Epithelial cell of prostate (primary cell): Measurements from ENCODE around the gene C11orf52.

ENCODE experiments used
- DNase-seq: peaks from one replicate; pipeline ENCODE4 v3.0.0-alpha.2; 2011; ENCODE audit warnings: low read depth, low spot score
- H3K27ac ChIP-seq: fragments of 450-650 bp; 2 replicates; pipeline ENCODE4 v1.5.1; 2017; ENCODE audit warnings: mild to moderate bottlenecking

Gene C11orf52

DNA sequence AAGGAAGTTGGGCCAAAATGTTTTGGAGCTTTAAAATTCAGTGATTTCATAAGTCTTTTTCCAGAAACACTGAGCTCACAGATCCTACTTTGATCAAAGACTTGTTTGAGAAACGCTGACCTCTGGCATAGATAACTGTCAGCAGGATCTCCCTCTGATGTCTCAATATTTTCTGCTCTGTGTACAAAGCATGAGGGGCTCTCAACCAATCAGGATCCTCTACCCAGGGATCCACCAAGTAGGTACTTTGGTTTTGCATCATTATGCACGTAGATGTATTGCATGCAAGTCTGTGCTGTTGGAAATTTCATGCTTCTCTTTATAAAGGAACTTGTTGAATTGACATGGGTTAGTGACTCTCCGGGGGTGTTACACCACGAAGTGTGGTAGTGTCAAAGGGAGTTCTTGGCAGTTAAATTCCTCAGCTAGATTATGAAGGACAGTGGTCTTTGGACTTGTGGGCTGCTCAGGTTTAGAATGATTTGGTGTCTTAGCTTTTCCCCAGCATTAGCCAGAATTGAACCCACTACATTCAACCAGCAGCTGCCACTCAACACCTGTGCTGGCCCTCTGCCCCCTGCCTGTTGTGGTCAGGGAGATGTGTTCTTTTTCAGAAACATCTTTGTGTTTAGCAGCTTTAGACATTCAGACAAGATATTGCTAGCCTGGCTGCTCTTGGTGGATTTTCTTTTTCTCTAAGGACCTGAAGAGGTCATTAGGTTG, 16.8 kb downstream of the C11orf52 start:
- no peak overlapping the region for H3K27ac ChIP-seq
- DNase-seq: no peak

DNA sequence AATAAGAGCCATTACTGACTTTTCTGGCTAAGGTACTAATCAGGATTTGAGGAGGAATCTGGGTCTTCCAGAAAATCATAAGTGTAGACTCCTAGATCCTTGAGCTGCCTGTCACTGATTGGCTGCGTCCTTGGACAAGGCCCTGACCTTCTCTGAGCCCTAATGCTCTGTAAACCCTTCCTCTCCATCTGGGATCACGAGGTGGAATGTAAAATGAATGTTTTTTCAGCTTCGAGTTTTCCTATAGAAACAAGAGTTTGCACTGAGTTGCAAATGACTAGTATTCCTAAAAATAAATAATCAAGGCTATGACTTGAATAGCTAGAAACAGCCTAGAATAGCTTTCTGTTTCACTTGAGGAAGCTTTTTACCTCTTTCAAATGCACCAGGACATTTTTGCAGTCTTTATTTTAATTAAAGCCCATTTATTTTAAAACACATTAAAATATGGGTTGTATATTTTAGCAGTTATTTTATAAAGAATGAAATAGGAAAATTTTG, 17.4 kb downstream of the C11orf52 start:
- no peak overlapping the region for H3K27ac ChIP-seq
- DNase-seq: no peak

DNA sequence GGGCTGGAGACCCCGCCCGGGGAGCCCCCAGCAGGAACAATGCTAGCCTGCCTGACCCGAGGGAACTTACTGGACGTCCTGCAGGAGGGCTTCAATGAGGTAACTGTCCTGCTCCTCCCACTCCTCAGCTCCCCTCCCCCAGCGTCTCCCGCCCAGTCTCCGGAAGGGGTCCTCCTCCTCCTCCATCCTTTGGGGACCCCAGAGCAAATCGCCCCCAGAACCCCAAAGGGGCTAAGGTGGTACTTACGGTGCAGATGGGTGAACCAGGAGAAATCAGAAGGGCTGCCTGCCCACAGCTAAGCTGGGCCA, 18.7 kb downstream of the C11orf52 start:
- H3K27ac ChIP-seq: no peak overlapping the region
- DNase-seq: no peak

DNA sequence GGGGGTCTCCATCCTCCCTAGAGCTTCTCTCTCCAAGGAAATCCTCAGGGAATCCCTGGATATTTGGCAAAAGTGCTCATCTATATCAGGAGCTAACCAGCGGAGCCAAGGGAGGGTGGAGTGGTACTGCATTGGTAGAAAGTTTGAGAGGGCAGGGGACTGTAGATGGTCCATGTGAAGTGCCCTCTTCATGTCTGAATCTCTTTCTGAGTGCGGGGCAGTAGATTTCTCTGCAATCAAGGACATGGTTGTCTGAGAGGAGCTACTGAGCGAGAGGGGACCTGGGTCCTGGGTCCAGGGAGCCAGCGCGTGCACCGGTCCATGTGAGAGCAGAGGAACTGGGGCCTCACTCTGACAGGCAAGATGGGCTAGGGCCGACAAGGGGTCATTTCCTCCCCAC, 19.1 kb downstream of the C11orf52 start:
- H3K27ac ChIP-seq: no peak overlapping the region
- DNase-seq: no peak

DNA sequence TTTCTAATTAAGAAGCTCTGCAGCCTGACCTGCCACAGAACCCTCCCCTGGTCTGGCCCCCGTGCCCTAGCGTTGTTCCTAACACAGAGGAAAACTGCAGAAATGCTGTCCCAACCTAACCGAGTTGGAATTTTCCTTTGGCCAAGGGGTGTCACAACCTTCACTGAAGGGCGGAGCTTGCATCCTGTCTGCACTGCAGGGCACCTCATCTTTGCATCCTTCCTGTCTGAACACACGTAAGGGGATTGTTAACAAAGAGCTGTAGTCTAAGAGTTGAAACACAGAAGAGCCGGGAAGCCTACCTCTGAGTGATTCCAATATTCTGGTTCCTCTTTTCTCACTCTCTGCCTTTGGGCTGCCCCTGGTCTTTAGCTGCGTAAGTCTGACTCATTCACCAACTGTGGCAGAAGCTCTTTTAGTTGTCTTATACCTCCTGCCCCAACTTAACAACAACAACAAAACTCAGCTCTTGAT, 20.0 kb downstream of the C11orf52 start:
- DNase-seq: no peak
- H3K27ac ChIP-seq: peak overlapping the region; percentile 40

DNA sequence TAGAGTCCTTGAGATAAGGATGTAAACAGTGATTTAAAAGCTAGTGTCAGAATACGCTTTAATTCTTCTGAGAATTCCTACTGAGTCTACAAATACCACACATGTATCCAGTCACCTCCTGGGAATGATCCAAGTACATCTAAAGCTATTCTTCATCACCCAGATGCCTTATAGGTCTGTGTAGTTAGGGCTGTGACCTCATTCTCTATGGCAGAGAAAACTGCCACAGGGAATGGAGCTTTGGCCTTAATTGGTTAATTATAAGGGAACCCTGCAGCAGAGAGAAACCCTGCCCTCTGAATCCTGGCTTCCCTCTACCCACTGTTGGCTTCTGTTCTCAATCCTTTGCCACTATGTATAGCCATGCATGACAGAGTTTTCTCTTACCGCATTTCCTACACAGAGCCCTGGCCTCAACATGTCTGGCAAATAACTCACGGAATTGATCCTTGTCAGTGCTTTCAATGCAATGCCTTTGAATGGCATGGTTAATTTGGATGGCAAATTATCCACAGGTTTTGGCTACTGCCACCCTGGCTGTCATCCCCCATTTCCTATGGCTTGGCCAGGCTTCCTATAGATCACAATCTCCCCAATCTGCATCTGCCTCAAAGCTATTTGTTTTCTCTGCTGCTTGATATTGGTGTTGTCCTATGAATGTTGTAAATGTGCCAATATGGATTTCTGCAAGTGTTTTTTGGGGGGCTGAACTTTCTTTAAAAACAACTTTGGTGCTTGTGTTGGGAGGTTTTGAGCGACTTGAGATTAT, 21.3 kb downstream of the C11orf52 start:
- peak overlapping the region; percentile 40 for H3K27ac ChIP-seq
- DNase-seq: no peak

DNA sequence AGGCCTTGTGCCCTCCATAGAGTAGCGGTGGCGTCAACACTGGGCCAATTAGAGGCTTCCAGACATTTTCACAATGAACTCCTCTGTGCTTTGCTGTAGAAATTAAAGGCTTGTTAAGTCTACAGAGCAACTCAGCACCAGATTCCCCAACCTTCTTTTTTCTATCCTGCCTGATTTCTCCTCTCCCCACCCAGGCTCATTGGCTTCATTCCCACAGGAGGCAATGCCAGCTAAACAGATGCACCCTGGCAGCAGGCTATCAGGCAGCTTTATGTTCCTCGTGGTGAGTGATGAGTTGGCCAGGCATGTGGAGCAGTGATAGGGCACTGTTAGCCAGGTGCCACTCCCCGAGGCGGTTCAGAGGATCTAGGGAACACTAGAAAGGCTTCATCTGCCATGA, 23.2 kb downstream of the C11orf52 start:
- DNase-seq: no peak
- H3K27ac ChIP-seq: peak overlapping the region; percentile 89

DNA sequence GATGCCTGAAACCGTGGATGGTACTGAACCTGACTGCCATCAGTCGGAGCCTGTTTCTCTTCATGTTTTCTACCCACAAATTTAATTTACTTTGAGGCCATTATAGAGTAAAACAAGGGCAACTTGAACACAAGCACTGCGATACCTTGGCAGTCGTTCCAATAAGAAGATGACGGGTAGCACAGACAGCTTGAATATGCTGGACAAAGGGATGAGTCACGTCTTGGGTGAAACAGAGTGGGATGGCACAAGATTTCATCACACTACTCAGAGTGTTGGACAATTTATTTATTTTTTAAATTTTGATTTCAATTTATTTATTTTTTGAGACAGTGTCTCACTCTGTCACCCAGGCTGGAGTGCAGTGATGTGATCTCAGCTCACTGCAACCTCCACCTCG, 24.1 kb downstream of the C11orf52 start:
- DNase-seq: no peak
- peak overlapping the region; percentile 89 for H3K27ac ChIP-seq

DNA sequence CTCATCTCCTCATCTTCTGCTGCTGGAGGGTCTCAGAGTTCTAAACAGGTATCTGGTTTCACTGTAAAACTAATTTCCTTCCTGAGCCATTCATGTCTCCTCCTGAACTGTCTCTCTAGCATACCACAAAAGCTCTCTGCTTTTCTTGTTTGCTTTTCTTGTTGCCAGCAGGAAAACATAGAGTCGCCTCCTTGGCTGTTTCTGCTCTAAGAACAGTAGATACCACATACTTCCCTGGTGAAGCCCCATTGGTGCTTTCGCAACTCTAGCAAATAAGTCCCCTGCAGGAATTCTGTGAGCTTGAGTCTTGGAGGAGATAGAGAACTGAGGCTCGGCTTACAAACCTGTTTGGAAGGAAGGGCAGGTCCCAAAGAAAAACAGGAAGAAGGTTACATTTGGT, 25.4 kb downstream of the C11orf52 start:
- H3K27ac ChIP-seq: peak overlapping the region; percentile 89
- DNase-seq: no peak

DNA sequence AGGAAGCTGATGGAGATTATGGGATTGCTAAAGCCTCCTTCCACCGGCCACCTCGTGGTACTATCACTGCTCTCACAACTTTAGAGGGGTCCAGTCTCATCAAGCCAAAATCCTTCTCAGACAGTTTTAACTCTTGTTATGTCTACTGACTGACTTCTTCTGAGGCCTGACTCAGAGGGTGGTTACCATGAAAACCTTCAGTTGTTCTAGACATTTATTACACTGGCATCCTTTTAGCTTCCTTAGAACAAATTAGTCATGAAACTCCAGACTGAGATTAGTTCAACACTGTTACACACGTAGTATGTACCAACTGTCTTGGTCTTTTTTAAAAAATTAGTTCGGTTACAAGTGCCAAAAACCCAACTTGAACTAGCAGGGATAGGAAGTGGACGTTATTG, 25.9 kb downstream of the C11orf52 start:
- peak; percentile 77 for DNase-seq
- H3K27ac ChIP-seq: peak overlapping the region; percentile 89

DNA sequence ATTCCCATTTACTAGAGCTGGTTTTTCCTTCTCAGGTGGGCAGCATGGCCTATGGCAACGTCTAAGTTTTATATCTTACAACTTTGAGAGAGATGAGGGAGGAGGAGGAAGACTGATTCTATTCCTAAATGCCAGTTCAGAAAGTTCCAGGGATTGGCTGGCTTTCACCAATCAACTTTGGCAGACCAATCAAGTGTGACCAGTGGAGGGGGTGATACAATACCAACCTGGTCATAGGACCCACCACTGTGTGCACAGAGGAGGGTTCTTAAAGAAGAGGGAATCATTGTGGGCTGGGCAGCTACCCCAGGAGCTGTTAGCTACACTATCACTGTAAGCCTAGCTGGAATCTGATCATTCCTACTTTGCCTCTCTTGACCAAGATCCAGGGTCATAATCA, 26.5 kb downstream of the C11orf52 start:
- DNase-seq: no peak
- H3K27ac ChIP-seq: peak overlapping the region; percentile 89

DNA sequence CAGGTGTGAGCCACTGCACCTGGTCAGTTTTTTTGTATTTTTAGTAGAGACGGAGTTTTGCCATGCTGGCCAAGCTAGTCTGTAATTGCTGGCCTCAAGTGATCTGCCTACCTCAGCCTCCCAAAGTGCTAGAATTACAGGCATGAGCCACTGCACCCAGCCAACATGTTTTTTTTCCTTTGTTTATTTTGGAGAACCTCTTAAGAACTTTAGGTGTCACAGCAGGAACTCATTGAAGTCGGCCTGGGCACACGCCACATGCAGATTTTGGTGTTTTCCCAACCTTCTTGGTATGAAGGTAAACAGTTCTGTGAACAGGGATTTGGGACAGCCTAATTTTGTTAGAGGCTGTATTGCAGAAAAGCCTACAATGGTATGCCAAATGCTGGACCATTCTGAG, 27.8 kb downstream of the C11orf52 start:
- no peak overlapping the region for H3K27ac ChIP-seq
- no peak for DNase-seq

DNA sequence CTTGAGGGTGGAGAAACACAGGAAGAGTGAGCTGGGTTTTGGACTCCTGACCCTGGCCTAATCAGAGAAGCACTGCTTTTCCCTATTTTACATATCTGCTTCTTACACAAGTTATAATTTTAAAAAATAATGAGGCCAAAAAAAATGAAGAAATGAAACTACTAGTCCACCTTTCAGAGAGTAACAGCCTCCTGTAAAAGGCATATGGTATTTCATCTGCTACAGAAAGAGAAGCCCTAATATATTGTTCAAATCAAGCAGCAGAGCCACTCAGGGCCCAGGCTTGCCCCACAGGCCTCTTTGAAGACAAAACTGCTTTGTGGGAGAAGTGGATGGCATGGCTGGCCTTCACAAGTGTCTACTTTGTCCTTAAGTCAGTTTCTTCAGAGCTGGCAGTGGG, 28.4 kb downstream of the C11orf52 start:
- H3K27ac ChIP-seq: no peak overlapping the region

DNA sequence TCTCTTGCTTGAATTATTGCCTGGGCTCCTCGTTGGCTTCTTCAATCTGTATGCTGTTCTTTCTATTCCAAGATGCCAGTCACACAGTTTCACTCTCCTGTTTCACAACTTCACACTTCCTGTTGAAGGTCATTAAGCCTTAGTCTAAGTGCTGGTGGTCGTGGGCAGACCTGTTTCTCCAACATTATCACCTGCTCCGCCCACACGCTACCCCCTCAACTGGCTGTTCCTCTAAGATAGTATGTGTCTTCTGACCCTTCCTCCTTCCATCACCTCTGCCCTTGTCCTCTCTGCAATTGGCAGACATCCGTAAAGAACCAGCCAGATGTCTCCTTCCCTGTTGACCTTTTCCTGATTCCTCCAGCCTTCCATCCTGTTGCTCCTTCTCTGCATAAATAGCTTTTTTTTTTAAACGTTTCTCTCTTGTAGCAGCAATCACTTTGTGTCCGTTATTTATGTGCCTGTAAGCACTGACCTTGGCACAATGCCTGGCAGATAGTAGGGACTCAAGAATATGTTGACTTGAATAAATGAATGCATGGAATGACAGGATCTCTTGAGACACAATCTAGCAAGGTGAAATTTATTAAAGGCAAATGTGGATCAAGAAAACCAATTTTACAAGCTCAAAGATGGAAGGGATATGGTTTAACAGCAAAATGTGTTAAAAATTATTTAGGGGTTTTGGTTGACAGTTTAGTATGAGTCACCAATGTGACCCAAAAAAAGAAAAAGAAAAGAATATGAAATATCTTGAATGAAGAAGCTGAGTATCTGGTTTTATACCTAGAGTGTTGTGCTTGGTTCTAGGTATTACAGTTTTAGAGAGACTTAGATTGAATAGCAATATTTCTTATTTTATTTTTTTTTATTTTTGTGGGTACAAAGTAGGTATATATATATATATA, 31.1 kb downstream of the C11orf52 start:
- DNase-seq: no peak
- H3K27ac ChIP-seq: no peak overlapping the region

More for the DNA sequence above, 28.4 kb downstream of the C11orf52 start:
- DNase-seq: no peak

DNA sequence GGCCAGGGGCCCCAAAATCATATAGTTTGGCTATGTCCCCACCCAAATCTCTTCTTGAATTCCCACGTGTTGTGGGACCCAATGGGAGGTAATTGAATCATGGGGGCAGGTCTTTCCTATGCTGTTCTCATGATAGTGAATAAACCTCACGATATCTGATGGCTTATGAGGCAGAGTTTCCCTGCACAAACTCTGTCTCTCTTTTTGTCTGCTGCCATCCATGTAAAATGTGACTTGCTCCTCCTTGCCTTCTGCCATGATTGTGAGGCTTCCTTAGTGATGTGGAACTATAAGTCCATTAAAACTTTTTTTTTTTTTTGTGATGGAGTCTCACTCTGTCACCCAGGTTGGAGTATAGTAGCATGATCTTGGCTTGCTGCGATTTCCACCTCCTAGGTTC, 32.9 kb downstream of the C11orf52 start:
- H3K27ac ChIP-seq: no peak overlapping the region
- no peak for DNase-seq

DNA sequence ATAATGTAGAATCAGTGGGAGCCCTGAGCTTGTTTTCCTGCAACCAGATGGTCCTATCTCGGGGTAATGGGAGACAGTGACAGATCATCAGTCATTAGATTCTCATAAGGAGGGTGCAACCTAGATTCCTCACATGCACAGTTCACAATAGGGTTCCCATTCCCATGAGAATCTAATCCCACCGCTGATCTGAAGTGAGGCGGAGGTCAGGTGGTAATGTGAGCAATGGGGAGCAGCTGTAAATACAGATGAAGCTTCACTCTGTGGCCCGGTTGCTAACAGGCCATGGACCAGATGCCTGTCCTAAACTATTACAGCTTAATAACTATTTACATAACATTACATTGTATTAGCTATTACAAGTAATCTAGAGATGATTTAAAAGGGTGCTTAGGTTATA, 35.4 kb downstream of the C11orf52 start:
- DNase-seq: no peak
- no peak overlapping the region for H3K27ac ChIP-seq

DNA sequence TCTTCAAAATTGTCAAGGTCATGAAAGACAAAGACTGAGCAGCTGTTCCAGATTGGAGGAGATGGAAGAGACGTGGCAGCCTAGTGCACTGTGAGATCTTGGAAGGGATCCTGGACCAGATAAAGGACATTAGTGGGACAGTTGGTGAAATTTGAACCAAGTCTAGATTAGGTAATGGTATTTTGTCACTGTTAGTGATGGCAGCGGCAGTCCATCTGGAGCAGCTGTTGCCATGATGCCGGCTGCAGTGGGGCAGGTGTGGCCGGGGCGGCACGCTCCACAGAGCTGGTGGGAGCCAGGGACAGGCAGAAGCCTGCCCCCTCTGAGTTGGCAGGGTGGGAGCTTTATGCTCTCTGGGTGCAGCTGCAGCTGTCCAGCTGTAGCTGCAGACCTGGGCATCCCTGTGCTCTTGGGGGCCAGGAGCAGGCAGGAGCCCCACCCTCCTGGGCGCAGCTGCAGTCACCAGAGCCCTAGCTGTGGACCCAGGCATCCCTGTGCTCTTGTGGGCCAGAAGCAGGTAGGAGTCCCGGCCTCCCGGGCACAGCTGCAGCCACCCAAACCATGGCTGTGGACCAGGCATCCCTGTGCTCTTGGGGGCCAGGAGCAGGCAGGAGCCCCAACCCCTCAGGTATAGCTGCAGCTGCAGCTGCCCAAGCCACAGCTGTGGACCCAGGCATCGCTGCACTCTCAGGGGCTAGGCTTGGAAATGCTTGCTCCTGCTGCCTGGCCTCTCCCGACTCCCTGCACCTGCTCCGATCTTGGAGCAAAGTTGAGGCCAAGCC, 39.1 kb downstream of the C11orf52 start:
- DNase-seq: no peak
- no peak overlapping the region for H3K27ac ChIP-seq

DNA sequence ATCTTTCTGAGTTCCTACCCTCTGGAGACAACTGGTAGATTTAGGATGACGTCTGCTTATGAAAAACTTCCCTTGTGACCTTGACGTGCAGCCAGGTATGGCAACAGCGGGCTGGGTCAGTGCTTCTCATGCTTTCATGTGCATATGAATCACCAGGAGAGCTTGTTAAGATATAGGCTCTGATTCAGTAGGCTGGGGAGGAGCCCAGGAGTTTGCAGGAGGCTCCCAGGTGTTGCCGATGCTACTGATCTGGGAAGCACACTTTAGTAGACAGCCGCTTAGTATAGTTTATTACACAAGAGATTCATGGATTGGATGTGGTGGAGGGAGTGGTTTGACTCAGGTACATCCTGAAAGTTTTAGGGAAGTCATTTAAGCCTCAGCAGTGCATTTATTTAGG, 42.2 kb downstream of the C11orf52 start:
- peak; percentile 99 for DNase-seq
- H3K27ac ChIP-seq: peak overlapping the region; percentile 92

DNA sequence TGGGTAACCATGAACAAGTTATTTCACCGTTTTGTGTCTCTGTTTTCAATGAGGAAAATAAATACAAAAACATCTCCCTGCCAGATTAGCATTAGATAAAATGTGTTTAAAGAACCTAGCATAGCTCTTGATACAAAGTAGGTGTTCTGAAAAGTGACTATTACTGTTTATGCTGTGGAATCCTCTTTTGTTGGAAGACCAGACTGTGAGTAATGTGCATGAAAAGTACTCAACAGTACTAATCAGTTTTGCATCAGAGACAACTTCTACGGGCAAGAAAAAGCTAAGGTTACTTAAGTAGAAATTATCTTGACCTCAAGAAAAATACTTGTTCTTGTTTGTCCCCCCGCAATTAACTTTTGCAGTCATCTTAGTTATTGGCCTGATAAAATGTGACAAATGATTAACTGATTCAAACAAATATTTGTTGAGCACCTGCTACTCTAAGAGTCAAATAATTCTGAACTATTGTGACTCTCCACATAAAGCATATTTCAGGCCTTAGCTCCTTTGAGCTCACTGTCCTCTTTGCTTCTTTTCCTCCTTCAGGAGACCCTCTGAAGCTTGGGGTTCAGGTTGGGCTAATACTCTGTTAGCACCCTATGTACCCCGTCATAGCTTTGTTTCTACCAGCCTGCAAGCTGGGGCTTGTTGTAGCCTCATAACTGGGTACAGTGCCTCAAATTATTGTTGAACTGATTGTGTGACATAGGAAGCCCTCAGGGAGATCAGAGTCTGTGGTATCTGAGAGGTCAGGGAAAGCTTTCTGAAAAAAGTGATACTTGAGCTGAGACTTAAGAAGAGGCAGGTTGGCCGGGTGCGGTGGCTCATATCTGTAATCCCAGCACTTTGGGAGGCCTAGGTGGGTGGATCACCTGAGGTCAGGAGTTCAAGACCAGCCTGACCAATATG, 42.9 kb downstream of the C11orf52 start:
- DNase-seq: no peak
- peak overlapping the region; percentile 92 for H3K27ac ChIP-seq
